ENCODE data around the gene MSI2. TPM values are rescaled to one million over a fixed set of nuclear protein-coding genes. Genes with fewer than 3 reads are reported as not detected.

MSI2 gene
- total RNA-seq, 1 donor from 2014 or later: 21.1 TPM

- Histone ChIP-seq H3K27me3 (ENCODE audit: control insufficient read depth, insufficient read depth, low read length) (peaks cover 4% of the 10 kb centered on the region), H3K36me3 (ENCODE audit: control insufficient read depth, insufficient read depth, low read length) (no peaks in the 10 kb centered on the region), H3K4me3 (ENCODE audit: low read depth, low read length) (no peak overlapping the region)
- FAIRE-seq: no peak
- no peak for TF ChIP-seq CTCF (IDR thresholded peaks at IDR 0.05; ENCODE audit: insufficient read depth, low read length, severe bottlenecking)
- DNase-seq (ENCODE audit: low read depth): no peak
These were observed 466.4 kb downstream of the MSI2 start for GRCh38 chr17:57722704-57723043.

DNA sequence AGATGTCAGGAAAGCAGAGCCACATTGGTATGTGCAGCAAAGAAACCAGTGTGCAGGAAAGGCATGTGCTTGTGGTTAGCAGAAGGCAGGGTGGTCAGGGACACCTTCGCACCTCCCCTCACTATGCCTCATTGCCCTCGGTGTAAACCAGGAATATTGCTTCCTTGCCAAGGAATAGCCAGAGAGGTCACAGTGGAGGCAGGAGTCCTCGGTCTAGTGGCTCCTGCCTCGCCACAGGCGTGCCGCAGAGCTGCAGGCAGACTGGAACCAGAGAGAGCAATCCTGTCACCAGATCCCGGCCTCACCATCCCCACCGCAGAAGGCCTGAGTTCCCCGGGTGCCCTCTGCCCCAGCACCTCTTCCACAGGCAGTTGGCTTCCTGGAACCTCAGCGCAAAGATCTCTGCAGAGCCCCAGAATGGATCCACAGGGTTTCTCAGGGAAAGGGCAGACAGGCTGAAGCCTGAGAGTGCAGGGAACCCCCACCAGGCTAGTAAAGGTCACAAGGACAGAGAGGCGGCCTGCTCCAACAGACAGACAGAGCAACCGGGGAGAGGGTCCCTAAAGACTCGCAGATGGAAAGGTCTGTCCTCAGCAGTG is 467.2 kb downstream of the MSI2 start:
- no peaks in the 10 kb centered on the region for H3K36me3 ChIP-seq (ENCODE audit: control insufficient read depth, insufficient read depth, low read length)
- peaks cover 7% of the 10 kb centered on the region for H3K27me3 ChIP-seq (ENCODE audit: control insufficient read depth, insufficient read depth, low read length)
- FAIRE-seq (no peak), DNase-seq (ENCODE audit: low read depth) (no peak)
- no peak overlapping the region for H3K4me3 ChIP-seq (ENCODE audit: low read depth, low read length)
- TF ChIP-seq CTCF (IDR thresholded peaks at IDR 0.05; ENCODE audit: insufficient read depth, low read length, severe bottlenecking): no peak

DNA sequence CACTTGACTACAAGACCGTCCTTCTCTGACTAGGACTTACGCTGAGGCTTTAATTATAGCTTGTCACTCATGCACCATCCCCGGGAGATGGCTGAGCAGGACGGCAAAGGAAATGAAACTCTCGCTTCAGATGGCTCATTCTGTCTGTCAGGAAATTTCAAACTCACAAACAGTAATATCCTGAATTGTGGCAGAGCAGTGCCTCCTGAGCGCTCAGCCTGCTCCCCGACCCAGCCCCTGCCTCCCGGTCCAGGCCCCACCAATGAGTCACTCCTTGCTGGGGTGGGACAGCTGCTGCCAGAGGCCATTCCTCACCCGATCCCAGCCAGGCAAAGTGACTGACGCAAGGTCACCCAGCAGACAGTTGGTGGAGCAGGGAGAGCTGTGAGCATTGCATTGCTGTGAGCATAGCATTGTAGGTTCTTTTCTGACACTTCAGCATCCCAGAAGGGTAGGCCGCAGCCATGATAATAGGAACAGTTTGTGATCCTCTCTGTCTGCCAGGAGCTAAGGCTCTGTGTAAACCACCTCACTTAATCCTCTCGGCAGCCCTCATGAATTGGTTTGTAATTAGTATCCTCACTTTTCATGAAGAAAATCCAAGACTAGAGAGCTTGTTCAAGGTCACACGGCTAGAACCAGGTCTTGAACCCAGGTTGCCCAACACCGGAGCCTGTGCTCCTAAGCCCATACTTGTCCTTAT is 467.9 kb downstream of the MSI2 start:
- DNase-seq (ENCODE audit: low read depth): no peak
- TF ChIP-seq CTCF (IDR thresholded peaks at IDR 0.05; ENCODE audit: insufficient read depth, low read length, severe bottlenecking): no peak
- no peak for FAIRE-seq
- Histone ChIP-seq H3K27me3 (ENCODE audit: control insufficient read depth, insufficient read depth, low read length) (peaks cover 7% of the 10 kb centered on the region), H3K4me3 (ENCODE audit: low read depth, low read length) (no peak overlapping the region), H3K36me3 (ENCODE audit: control insufficient read depth, insufficient read depth, low read length) (no peaks in the 10 kb centered on the region)

GRCh38 chr17:57724729-57725125 is 468.4 kb downstream of the MSI2 start:
- H3K27me3 ChIP-seq (ENCODE audit: control insufficient read depth, insufficient read depth, low read length): peaks cover 7% of the 10 kb centered on the region

DNA sequence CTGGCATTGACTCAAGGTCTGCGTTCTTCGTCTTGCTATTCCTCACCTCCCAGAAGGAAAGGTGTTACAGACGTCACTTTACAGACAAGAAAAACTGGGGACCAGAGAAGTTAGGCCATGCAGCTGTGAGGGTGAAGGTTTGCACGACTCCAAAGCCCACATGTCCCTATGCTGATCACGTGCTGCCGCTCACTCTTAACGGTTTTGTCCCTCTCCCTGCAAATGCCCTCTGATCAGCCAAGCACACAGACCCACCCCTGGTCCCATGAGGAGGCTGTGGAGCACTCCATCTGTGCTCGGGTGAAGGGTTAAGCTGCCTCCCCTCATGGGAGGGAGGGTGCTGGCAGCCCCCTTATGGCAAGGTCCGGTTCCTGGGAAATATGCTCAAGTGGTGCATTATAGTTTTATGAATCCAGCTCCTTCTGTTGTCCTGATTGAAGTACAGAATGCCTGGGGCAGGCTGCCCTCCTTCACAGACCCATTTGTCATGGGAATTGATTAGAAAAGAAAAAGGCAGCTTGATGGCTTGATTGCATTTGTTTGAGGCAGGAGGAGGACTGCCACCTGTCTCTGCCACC is 470.0 kb downstream of the MSI2 start:
- DNase-seq (ENCODE audit: low read depth) (no peak), FAIRE-seq (peak; percentile 82)
- no peak overlapping the region for H3K4me3 ChIP-seq (ENCODE audit: low read depth, low read length)
- no peak for TF ChIP-seq CTCF (IDR thresholded peaks at IDR 0.05; ENCODE audit: insufficient read depth, low read length, severe bottlenecking)
- no peaks in the 10 kb centered on the region for H3K36me3 ChIP-seq (ENCODE audit: control insufficient read depth, insufficient read depth, low read length)
- H3K27me3 ChIP-seq (ENCODE audit: control insufficient read depth, insufficient read depth, low read length): peaks cover 10% of the 10 kb centered on the region

More at GRCh38 chr17:57724729-57725125, 468.4 kb downstream of the MSI2 start:
- TF ChIP-seq CTCF (IDR thresholded peaks at IDR 0.05; ENCODE audit: insufficient read depth, low read length, severe bottlenecking): no peak
- Histone ChIP-seq H3K36me3 (ENCODE audit: control insufficient read depth, insufficient read depth, low read length) (no peaks in the 10 kb centered on the region), H3K4me3 (ENCODE audit: low read depth, low read length) (no peak overlapping the region)
- FAIRE-seq: no peak
- no peak for DNase-seq (ENCODE audit: low read depth)

Measured in bronchial epithelial cell (primary cell).